ENCODE measurements around the gene OBSCN. TPM values are rescaled to one million over a fixed set of nuclear protein-coding genes. Genes with fewer than 3 reads are reported as not detected.

OBSCN gene
- total RNA-seq, 1 experiment from 2014 or later: 33.3 TPM

DNA sequence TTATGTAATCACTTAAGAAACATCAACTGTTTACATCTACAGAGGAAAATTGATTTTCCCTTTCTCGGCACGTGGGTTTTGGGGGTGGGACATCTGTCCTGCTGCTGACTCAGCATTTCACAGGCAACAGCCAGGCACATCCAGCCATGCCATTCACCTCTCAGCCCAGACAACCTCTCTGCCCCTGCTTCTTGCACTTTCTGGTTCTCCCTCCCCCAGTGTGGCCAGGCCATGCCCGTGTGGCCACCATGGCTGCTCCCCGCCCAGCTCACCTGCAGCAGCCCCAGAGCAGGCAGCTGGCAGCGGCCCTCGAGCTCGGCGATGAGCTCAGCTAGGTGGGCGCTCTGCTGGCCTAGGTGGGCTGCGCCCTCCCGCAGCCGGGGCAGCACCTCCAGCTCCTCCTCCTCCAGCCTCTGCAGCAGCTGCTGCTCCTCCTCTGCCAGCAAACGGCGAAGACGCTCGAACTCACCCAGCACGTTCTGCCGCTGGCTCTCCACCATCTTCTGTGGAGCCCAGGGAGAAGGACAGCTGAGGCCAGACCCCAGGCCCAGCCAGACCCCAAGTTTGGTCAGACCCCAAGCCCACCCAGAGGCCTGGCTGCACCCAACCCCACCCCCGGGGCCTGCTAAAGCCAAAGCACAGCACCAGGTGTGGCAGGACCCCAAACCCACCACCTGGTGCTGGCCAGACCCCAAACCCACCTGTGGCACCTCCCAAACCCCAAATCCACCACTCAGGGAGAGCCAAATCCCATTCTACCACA lies 193.0 kb downstream of the OBSCN start:
- no peak overlapping the region for H2AFZ ChIP-seq (ENCODE audit: low read length)
- H3K9me3 ChIP-seq (ENCODE audit: control insufficient read depth, low read depth, low read length): no peaks in the 10 kb centered on the region
- H3K4ac ChIP-seq (ENCODE audit: low read depth, low read length): no peak overlapping the region
- Mint-ChIP-seq H3K4me1 (peaks cover 10 to 19% of the 10 kb centered on the region in 2 experiments), H3K36me3 (ENCODE audit: insufficient read depth in 1 of 3, low read depth in 3 of 3) (peaks cover 50 to 70% (median 70%) of the 10 kb centered on the region in 3 experiments), H3K27ac (peak overlapping the region in 2 of 3 experiments; percentile 44 to 77; a peak in 2 of 7 replicates), H3K4me3 (no peak overlapping the region), H3K27me3 (ENCODE audit: low read depth) (no peaks in the 10 kb centered on the region), H3K9me3 (no peaks in the 10 kb centered on the region)
- H3K18ac ChIP-seq (ENCODE audit: insufficient read length, low read depth, low read length): no peak overlapping the region
- no peak overlapping the region for H3K14ac ChIP-seq (ENCODE audit: insufficient read depth, low read length)
- no peak overlapping the region for H3T11ph ChIP-seq (ENCODE audit: low read length)
- H3K79me1 ChIP-seq (ENCODE audit: insufficient read depth, low read depth, low read length, poor library complexity, severe bottlenecking): peaks cover 16% of the 10 kb centered on the region
- no peak overlapping the region for H2BK15ac ChIP-seq (ENCODE audit: low read depth, low read length)
- H4K5ac ChIP-seq (ENCODE audit: insufficient read length, low read depth, low read length): no peak overlapping the region
- H2BK120ac ChIP-seq (ENCODE audit: low read depth, low read length, poor library complexity, severe bottlenecking): no peak overlapping the region
- H3K23ac ChIP-seq (ENCODE audit: insufficient read length, low read depth, low read length): no peak overlapping the region
- no peak overlapping the region for H3K56ac ChIP-seq (ENCODE audit: insufficient read length, low read depth, low read length)
- no peaks in the 10 kb centered on the region for H3K27me3 ChIP-seq (ENCODE audit: insufficient read depth, low read length)
- no peak overlapping the region for H2BK20ac ChIP-seq (ENCODE audit: low read depth, low read length, poor library complexity, severe bottlenecking)
- no peak overlapping the region for H3K27ac ChIP-seq (ENCODE audit: insufficient read length, low read depth, low read length)
- H2AK5ac ChIP-seq (ENCODE audit: insufficient read length, low read length): no peak overlapping the region
- no peak overlapping the region for H4K91ac ChIP-seq (ENCODE audit: insufficient read length, low read depth, low read length)
- H2BK5ac ChIP-seq (ENCODE audit: insufficient read length, low read length): no peak overlapping the region
- H2BK12ac ChIP-seq (ENCODE audit: insufficient read length, low read depth, low read length): no peak overlapping the region
- peaks cover 23% of the 10 kb centered on the region for H3K79me2 ChIP-seq (ENCODE audit: insufficient read depth, low read length)
- H3K9ac ChIP-seq (ENCODE audit: extremely low read depth, insufficient read length, low read length): no peak overlapping the region
- peaks cover 2% of the 10 kb centered on the region for H4K20me1 ChIP-seq (ENCODE audit: control insufficient read depth, insufficient read depth, insufficient read length)
- no peak overlapping the region for H4K8ac ChIP-seq (replicated peaks; ENCODE audit: insufficient read length, low read depth, low read length)
- H3K4me1 ChIP-seq (ENCODE audit: insufficient read depth, low read length): 0 out of 2 replicates have a peak, but pooled peaks cover 5% of the 10 kb centered on the region
- H3K23me2 ChIP-seq (ENCODE audit: insufficient read length, low read depth, low read length, poor library complexity, severe bottlenecking): peaks cover 7% of the 10 kb centered on the region
- TF ChIP-seq, protein P1, sequence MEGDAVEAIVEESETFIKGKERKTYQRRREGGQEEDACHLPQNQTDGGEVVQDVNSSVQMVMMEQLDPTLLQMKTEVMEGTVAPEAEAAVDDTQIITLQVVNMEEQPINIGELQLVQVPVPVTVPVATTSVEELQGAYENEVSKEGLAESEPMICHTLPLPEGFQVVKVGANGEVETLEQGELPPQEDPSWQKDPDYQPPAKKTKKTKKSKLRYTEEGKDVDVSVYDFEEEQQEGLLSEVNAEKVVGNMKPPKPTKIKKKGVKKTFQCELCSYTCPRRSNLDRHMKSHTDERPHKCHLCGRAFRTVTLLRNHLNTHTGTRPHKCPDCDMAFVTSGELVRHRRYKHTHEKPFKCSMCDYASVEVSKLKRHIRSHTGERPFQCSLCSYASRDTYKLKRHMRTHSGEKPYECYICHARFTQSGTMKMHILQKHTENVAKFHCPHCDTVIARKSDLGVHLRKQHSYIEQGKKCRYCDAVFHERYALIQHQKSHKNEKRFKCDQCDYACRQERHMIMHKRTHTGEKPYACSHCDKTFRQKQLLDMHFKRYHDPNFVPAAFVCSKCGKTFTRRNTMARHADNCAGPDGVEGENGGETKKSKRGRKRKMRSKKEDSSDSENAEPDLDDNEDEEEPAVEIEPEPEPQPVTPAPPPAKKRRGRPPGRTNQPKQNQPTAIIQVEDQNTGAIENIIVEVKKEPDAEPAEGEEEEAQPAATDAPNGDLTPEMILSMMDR (conservative IDR thresholded peaks at IDR 0.05): no peak
- peak; percentile 23 for DNase-seq
- no CpG with 5 or more reads among the region's 19 CpGs for WGBS (ENCODE audit: extremely low coverage, insufficient read length, low lambda C conversion rate)
- no peak overlapping the region for H3K4me2 ChIP-seq (ENCODE audit: insufficient read depth, insufficient read length, low read length)

Data from H9 (cell line).